GM12801 (cell line): Measurements from ENCODE around the gene KLHL30.

Source experiments
- CTCF ChIP-seq: IDR thresholded peaks from one replicate; pipeline ENCODE4 v1.5.1; 2011; ENCODE audit warnings: control low read depth; ENCODE audit not compliant: insufficient read length; ENCODE audit errors: extremely low read depth

Gene KLHL30

GRCh38 chr2:238121511-238122286 lies 16.8 kb upstream of the KLHL30 start:
- TF ChIP-seq CTCF = no peak

DNA sequence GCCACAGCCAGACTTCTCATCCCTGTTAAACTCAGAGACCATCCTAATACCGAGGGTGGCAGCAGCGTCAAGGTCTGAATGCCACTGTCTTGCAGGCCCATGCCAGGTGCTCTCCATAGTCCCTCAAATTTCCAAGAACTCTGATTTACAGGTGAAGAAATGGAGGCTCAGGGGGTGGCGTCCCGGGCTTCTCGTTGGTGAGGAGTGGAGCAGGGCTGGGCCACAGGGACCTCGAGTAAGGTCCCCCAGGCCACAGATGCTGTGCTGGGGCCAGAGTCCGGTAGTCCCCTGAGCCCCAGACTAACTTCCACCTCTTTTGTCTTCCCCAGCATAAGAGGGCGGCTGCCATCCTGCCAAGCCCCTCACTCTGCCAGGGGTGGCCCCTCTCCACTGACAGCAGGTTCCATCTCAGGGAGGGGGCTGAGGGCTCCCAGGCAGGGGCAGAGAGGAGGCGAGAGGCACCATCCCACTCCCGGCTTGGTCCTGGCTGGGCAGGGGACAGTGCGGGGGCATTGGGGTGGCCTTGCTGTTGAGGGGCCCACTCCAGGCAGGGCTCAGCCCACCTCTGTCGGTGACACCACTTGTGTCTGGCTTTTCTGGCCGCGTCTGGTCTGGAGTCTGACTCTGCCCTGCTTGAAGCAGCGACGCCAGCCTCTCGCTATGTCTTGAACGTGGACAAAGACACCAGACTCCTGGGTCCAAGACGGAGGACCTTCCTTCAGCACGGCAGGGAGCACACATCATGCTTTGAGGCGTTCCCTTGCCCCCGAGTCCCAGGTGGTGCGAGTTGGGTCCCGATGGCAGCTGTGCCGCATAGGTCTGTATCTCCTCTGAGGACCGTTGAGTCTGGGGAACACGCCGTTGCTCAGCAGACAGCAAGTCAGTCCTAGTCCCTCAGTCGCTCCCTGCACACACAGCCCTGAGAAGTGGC lies 15.9 kb upstream of the KLHL30 start:
- TF ChIP-seq CTCF = no peak

- TF ChIP-seq CTCF = no peak
Observed at GRCh38 chr2:238123218-238123971, 15.1 kb upstream of the KLHL30 start.

- no peak for TF ChIP-seq CTCF
Observed at GRCh38 chr2:238123991-238124470, 14.4 kb upstream of the KLHL30 start.

- no peak for TF ChIP-seq CTCF
Observed at GRCh38 chr2:238124488-238125126, 13.9 kb upstream of the KLHL30 start.

DNA sequence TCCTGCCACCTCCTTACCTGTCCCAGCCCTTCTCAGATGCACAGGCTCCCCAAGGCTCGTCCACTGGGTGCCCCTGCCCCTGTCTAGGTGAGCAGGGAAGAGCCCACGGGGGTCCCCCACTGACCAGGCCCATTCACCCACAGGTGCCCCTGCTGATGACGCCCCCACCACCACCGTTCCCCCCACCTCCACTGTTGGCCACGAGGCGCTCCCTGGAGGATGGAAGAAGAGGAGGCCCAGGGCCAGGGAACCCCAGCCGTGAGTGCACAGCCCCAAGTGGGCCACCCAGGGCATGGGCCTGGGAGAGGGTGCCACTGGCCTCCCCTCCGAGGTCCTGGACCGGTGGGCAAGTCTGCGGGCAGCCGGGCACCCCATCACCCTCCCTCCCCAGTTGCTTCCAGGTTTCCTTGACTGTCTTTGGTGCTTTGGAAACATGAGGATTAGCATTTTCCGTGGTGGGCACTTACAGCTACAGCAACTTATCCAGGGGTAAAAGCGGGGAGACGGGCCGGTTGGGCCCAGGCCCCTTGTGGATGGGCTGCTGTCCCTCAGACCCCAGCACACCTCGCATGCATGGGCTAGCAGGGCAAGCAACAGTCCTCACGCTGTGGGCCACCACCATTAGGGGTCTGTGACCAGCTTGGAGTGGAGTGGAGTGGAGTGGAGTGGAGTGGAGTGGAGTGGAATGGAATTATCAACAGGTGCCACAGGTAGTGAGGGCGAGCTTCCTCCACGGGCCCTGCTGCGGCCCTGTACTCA lies 13.2 kb upstream of the KLHL30 start:
- TF ChIP-seq CTCF = no peak
